Bronchial epithelial cell (primary cell): ENCODE data around the gene CORO7. TPM values are rescaled to one million over a fixed set of nuclear protein-coding genes. Genes with fewer than 3 reads are reported as not detected.

Source experiments
- DNase-seq: peaks from one replicate; pipeline ENCODE4 v3.0.0-alpha.2; 2010; ENCODE audit warnings: low read depth
- FAIRE-seq: peaks from 2 replicates; lab custom pipeline; 2011; peaks lifted over from hg19 to GRCh38; lab: Jason Lieb, UNC
- H3K27me3 ChIP-seq: 2 replicates; pipeline ENCODE4 v1.5.1; 2011; ENCODE audit warnings: low read length; ENCODE audit not compliant: control insufficient read depth, insufficient read depth
- H3K36me3 ChIP-seq: 2 replicates; pipeline ENCODE4 v1.5.1; 2011; ENCODE audit warnings: low read length; ENCODE audit not compliant: control insufficient read depth, insufficient read depth
- H3K4me3 ChIP-seq: 2 replicates; pipeline ENCODE4 v1.5.1; 2011; ENCODE audit warnings: mild to moderate bottlenecking, low read depth, low read length, control low read depth
- total RNA-seq: library from RNA; depleted of rRNA; stranded (reverse); fragments of >200 nt; gene quantifications from 2 replicates; pipeline ENCODE4 v1.2.1, GENCODE V29; 2014
- TF ChIP-seq, protein P1 (sequence below): IDR thresholded peaks from 2 replicates; pipeline ENCODE4 v1.5.1; 2011; ENCODE audit warnings: mild to moderate bottlenecking, moderate library complexity, low read length, control low read depth, inconsistent platforms; ENCODE audit not compliant: insufficient read depth, severe bottlenecking

Gene CORO7
- total RNA-seq, 1 donor from 2014 or later, result 7.6 TPM

DNA sequence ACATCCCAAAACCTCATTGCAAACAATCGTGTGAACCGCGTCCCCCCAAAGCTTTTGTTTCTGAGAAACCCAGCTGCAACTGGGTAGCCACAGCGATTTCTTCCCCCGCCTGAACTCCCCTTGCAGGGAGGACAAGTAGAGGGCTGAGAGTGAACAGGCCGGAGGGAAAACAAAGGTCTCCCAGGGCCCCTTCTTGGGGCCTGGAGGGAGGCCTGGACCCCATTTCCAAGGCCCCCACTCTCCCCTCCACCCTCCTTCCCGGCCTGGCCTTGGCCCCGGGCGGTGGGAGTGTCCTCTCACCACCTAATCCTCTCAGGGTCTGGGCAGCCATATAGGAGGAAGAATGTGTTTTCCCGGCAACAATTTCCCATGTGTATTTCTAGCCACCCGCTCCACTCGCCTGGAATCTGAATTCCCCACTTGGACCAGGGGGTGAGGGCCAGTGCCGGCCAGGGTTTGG lies 97.9 kb downstream of the CORO7 start:
- FAIRE-seq (no peak), DNase-seq (no peak)
- TF ChIP-seq, protein P1, sequence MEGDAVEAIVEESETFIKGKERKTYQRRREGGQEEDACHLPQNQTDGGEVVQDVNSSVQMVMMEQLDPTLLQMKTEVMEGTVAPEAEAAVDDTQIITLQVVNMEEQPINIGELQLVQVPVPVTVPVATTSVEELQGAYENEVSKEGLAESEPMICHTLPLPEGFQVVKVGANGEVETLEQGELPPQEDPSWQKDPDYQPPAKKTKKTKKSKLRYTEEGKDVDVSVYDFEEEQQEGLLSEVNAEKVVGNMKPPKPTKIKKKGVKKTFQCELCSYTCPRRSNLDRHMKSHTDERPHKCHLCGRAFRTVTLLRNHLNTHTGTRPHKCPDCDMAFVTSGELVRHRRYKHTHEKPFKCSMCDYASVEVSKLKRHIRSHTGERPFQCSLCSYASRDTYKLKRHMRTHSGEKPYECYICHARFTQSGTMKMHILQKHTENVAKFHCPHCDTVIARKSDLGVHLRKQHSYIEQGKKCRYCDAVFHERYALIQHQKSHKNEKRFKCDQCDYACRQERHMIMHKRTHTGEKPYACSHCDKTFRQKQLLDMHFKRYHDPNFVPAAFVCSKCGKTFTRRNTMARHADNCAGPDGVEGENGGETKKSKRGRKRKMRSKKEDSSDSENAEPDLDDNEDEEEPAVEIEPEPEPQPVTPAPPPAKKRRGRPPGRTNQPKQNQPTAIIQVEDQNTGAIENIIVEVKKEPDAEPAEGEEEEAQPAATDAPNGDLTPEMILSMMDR, result no peak
- no peaks in the 10 kb centered on the region for H3K27me3 ChIP-seq
- H3K36me3 ChIP-seq, result no peaks in the 10 kb centered on the region
- no peak overlapping the region for H3K4me3 ChIP-seq

DNA sequence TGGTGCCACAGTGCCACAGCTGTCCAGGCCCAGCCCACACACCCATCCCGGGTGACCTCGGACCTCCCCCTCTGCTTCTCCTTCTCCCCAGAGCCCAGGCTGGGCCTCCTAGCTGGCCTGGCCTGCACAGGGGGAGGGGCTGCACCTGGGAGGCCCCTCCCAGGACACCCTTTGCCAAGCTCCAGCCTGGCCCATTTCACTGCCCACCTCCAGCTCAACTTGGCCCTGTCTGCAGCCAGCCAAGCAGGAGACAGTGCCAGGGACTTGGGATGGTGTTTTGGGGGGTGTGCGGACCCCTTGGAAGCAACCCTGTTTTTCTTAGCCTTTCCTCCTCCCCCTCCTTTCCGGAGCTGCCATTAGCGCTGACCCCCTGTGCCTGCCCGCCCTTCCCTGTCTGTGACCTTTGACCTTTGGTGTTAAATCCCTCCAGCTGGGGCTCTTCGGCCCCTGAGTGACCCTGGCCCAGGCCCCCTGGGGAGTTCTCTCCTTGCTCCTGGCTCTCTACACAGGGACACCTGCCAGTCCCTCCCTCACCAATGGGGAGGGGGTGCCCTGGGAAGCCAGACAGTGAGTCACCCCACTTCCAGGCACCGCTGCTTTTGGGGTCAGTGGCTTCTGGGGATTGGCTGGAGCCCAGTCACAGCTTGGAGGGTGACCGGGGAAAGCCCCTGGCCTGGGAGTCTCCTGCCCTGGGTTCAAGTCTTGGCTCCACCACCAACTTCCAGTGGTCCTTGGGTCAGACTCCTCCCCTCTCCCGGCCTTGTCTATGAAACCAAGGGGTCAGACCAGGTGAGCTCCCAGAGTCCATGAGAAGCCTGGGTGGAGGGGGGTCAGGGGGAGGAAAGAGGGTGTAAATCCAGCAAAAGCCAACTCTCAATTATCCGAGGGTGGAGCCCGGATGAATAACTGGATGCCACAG lies 98.6 kb downstream of the CORO7 start:
- TF ChIP-seq, protein P1, result no peak
- FAIRE-seq (no peak), DNase-seq (no peak)
- H3K4me3 ChIP-seq, result no peak overlapping the region
- H3K36me3 ChIP-seq, result no peaks in the 10 kb centered on the region
- no peaks in the 10 kb centered on the region for H3K27me3 ChIP-seq

DNA sequence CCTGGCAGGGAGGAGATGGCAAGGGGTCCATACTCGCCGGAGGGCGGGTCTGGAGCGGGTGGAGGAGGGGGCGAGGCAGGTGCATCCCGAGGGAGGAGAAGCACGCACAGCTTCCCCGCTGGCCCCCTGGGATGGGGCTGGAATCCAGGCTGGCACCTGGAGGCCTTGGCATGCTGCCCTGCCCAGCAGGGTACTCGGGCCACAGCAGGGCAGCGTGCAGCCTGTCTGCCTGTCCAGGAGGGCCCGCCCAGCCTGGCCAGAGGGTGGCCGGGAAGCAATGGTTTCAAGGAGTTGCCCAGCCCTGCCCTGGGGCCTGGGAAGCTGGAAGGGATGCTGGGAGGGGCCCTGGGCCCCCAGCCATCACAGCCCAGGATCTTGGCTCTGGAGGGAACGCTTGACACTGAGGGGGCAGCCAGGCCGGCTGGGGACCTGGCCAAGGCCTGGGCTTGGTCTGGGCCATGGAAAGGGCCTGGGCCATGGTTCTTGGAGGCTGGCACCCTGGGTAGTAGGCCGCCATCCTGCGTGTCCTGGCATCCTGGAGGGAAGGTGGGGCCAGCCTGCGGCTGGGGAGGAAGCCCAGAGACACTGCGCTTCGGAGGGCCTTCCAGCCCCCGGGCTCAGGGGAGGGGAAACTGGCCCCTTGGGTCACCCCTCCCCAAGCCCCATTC lies 99.4 kb downstream of the CORO7 start:
- TF ChIP-seq, protein P1, result no peak
- H3K27me3 ChIP-seq, result no peaks in the 10 kb centered on the region
- FAIRE-seq (no peak), DNase-seq (no peak)
- H3K36me3 ChIP-seq, result no peaks in the 10 kb centered on the region
- peak overlapping the region; percentile 52 for H3K4me3 ChIP-seq

DNA sequence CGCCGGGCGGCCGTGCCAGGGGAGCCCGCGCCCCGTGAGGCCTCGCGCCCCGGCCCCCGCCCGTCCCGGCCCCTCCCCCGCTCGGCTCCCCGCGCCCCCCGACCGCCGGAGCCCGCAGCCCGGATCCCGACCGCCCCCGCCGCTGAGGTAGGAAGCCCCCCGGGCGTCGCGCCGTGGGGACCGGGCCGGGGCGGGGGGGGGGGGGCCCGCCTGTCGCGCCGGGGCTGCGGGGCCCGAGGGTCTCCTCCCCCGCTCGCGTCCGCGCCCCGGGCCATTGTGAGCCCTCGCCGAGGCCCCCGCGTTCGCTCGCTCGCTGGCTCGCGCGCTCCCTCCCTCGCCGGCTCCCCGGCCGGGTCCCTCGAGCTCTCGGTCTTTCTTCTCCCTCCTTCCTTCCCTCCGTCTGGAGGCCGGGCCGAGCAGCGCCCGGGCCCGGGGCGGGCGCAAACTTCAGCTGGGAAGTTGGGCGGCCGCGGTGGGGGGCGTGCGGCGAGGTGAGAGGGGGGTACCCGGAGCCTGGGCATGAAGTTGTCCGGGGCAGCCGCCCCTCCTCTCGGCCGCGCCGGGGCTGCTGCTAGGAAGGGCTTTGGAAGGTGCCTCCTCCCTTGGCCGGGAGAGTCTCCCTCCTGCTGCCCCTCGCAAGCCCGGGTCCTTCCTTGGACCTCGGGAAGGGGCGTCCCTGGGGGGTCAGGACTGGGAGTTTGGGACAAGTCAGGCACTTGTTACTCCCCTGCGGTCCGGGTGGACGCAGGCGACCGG lies 100.1 kb downstream of the CORO7 start:
- FAIRE-seq (no peak), DNase-seq (no peak)
- H3K36me3 ChIP-seq, result no peaks in the 10 kb centered on the region
- peak overlapping the region; percentile 52 for H3K4me3 ChIP-seq
- H3K27me3 ChIP-seq, result no peaks in the 10 kb centered on the region
- TF ChIP-seq, protein P1, result no peak

DNA sequence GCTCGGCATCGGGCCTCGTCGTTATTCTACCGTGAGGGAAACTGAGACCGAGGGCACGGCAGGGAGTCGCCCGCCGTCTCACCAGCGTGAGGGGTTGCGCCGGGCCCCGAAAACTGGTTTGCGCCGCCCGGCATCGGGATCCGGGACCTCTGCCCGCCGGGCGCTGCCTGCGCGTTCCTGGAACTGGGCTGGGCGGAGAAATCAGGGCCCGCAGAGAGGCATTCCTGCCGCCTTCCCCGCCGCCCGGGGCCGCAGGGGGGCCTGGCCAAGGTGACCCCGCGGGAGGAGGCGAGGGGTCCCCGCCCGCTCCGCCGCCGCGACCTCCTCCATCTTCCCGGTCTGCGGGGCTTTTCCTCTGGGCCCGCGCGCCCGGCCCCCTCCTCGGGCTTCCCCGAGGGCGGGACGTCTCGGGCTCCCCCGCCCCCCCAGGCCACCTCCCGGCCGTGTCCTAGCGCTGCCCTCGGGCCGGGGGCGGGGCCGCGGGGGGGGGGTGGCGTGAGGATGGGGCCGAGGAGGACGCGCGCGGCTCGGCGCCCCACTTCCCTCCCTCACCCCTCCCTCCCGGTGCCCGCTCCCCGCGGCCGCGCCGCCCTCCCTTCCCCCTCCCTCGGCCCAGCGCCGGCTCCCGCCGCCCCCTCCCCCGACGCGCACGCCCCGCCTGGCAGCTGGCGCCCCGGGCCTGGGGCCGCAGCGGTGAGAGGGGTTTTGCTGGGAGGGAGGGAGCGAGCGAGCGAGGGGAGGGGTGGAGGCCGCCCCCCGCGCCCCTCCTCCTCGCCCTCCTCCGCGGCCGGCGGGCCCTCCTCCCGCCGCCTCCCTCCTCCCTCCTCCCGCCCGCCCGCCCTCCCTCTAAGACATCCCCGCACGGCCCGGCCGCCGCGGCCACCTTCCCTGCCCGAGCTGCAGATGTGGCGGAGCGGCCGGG lies 100.9 kb downstream of the CORO7 start, which contains the start of gene GLIS2:
Gene GLIS2 (plus strand): TSS at position 882 of the 922 bp plus-strand sequence. CDS start 16,214 bp downstream, outside the sequence.
- FAIRE-seq, result no peak
- no peaks in the 10 kb centered on the region for H3K27me3 ChIP-seq
- H3K36me3 ChIP-seq, result no peaks in the 10 kb centered on the region
- DNase-seq, result no peak
- TF ChIP-seq, protein P1, result no peak
- peak within 1 kb of the TSS; percentile 52 for H3K4me3 ChIP-seq
